GM19328 (cell line): ENCODE data around the gene STXBP6.
"Not testable (repeated sequence)": the region's sequence is repeated elsewhere in the genome, so short reads cannot be mapped to it uniquely, and the experiment has no call there.

Source experiments
- ATAC-seq: cut with Tn5 transposase; IDR thresholded peaks from one replicate; pipeline ENCODE4 v1.9.1; 2021; ENCODE audit warnings: mild to moderate bottlenecking, moderate library complexity; ENCODE audit not compliant: unreplicated experiment

STXBP6 gene

DNA sequence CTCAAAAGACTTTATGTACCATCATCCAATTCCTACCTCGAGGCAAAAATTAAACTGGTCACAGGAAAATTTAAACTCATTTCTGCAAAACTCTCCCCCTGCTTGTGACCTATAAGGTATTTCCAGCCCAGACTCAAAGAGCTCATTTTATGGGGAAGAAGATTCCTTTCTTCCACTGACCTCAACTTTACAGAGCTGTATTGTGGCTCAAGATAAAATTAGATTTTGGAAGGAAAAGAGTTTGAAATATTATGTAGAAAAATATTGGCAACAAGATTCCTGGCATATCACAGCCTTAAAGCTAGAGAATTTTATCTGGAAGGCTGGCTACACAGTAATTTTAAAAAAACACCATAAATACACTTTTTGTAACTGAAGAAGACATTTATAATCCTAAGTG lies 91.7 kb downstream of the STXBP6 start:
- no peak for ATAC-seq

DNA sequence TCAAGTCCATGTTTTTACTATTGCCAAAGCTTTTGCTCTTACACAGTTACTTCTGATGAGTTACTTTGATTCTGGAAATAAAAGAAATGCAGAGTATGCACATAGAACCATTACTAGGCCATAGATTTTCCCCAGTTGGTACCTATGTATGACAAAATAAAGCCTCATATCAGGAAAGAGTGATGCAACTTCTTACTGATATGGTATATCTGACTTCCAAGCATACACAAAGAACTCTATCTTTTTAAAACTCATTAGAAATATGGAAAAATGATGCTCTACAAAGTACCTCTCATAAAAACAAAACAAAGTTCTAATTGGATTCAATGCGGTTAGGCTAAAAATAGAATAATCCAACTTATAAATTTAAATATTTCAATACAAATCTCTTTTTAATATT lies 92.1 kb downstream of the STXBP6 start:
- no peak for ATAC-seq

DNA sequence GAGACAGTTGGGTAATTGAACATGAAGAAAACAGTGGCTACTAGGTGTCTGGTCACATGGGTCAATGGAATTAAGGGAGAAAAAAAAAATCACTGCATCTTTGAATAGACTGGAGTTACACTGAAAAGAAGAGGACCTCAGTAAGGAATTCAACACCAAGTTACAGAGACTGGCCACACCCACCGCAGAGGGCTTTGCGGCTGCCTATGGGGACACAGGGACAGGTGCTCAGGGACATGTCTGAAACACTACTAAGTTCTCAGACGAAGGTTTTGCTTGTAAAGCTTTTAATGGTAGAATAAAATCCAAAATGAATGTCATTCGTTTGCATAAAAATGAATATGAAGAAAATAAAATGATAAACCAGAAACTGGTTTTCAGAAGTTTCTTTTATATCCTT lies 93.8 kb downstream of the STXBP6 start:
- no peak for ATAC-seq

DNA sequence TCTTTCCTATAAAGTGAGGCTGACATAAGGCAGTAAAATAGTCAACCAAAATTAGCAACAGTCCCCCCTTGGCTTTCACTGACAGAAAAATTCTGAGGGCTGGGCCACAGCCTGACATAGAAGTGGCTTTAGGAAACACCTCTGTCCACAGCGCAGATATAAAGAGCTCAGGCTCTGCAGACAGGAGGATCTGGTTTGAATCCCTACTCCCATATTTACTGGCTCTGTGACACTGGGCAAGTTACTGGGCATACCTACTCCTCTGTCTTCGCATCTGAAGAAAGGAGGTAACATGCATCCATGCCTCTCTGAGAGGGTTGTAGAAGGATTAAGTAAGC lies 95.3 kb downstream of the STXBP6 start:
- ATAC-seq: no peak

DNA sequence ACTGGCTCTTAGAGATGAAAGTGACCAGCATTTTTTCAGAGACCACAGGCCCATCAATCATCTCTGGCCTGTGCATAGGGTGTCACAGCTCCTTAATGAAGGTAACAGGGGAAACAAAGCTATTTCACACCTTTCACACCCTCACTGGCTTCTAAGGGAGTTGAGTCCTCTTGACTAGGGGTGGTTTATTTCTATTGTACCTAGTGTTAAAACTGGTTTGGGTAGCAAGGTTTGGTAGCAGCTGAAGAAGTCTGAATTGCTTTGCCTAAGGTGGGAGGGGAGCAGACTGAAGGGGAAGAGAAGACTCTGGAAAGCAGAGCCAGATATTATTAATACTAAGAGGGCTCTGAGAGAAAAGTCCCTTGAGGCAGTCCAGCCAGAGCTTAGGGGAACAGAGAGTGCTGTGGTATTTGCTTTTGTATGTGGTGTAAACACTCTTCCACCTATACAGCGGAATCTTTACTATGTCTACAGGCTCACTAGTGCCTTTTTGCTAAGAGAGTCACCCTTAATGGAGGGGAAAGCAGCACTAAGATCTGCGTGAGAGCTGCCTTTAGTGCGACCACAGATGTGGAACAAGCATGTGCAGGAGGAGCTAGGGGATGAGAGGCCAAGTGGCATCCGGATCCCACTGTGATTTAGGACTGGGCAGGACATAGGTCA lies 95.8 kb downstream of the STXBP6 start:
- no peak for ATAC-seq

DNA sequence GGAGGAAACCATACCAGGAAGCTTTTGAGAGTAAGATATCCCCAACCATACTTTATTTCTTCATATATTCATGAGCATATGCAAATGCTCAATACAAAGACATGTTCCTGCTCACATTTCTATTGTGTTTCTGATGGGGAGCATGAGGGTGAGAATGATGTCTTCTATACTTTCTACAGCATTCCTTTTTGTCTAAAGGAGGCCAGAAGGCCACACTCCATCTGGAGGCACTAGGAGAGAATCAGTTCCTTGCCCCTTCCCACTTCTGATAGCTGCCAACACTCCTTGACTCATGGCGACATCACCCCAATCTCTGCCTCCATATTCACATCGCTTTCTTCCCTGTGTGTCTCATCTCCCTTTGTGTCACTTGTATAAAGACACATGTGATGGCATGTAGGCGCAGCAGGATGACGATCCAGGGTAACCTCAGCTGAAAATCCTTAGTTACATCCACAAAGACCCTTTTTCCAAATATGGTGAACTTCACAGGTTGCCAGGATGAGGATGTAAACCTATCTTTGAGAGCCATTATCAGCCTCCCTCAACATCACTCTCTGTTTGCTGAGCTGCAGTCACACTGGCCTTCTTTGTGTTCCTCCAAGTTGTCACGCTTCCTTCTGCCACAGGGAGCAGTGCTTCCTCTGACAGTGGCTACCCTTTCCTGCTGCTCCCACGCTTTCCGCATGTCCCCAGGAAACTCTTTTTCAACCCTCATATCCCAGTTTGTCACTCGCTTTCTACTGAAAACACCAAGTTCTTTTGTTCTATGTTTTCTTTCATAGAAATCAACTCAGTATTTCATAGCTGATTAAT lies 96.9 kb downstream of the STXBP6 start:
- no peak for ATAC-seq

DNA sequence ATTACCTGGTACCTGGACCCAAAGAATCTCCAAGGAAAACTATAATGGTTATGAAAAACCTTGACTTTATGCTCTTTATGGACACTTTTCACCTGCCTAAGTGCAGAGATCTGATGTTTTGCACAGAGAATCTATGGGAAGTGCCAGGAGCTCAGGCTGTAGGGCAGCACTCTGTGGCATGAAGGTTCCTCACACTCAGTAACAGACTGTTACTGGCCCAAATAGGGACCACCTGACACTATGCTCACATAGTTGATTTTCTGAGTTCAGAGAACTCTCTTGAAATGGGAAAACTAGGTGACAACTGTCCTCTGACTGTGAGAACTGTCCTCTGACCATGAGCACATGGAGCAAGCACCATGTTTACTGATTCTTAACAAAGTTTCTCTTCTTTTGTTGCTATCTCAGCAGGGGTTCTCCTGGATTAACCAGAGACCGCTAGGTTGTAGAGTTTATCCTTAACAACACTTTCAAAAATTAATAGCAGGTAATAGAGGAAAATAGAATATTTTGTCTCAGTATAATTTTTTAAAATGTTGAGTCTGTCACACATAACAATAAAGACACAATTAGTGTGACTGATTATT lies 101.6 kb downstream of the STXBP6 start:
- ATAC-seq: no peak

DNA sequence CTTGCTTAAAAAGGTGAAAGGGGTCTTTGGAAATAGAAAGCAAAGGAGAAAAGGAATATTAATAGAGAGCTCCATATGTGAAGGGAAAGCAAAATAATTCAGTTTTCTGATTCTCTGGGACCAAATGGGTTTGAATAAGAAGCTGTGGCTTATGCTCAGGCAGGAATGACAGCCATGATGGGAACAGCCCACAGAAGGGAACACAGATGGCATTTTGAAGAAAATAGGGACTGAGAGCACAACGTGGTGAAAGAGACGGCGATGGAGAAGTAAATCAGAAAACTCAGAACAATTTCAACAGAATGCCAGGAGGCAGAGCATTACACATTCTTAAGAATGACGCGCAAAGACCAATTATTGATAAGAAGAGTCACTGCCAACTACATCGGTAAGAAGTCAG lies 102.8 kb downstream of the STXBP6 start:
- no peak for ATAC-seq

DNA sequence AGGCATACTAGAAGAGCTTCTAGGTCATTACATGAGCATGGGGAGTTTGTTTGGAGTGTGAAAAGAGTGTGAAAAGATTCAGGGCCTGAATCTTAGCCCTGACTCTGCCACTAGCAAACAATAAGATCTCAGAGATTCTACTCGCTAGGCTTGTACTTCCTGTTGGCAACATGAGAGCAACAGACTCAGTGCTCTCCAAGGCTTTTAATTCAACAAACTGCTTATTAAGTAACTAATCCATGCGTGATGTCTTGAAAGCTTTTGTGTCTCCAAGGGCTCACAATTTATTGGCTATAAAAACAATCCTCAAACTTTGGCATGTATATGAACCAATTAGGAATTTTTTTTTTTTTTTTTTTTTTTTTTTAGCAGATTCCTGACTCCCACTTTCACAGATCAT lies 105.1 kb downstream of the STXBP6 start:
- ATAC-seq: no peak

DNA sequence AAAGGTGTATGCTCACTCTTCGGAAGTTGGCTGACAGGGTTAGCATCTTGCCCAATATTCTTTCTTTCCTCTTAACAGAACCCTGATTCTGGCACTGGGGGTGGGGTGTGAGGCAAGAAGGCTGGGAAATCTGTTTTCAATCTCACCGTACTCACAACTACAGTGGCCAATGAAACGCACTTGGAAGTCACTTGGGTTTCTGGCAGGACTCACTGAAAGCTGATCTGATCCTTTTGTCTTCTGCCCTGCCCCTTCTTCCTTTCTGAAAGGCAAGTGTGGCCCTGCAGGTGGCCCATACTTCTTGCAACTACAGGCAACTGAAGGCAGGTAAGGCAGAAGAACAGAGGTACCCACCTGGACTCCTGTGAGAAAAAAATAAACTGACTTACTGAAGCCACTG lies 106.9 kb downstream of the STXBP6 start:
- ATAC-seq: no peak

DNA sequence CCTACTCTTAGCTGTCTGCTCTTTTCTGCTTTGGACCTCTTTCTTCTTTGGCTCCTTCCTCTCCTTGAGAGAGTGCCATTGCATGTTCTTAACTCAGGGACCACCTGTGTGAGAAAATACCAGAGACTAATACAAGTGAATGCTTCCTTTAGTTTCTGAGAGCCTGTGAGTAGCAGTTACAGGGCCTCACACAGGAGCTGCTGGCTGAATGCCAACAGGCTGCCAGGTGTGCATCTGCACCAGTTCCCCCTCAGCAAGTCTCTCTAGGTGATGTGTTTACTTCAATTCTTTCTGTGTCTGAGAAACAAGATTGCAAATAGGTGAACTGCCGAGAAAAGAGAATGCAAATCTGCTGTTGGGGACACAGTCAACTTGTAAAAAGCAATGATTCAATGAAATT lies 108.2 kb downstream of the STXBP6 start:
- ATAC-seq: no peak

DNA sequence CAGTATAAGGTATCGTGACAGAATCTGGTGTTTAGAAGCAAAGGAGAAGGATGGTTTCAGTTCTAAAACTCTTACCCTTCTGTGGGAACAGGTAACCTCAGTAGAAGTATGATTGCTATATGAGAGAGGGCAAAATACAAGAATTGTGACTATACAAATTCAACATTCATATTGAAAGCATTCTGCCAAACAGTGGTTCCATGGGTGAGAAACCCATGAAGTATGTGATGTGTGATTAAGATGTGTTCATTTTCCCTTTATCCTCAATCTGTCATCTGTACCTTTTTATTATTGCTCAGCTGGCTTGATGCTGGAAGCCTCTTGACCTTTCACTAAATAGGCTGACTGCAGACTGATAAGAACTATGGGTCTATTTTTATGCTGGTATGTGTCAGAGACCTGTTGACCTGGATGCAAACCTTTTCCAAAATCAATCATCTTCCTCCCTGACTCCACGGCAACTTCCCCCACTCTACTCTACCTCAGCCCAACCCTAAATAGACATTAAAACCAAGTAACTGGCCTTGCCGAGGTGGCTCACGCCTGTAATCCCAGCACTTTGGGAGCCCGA lies 109.6 kb downstream of the STXBP6 start:
- no peak for ATAC-seq

DNA sequence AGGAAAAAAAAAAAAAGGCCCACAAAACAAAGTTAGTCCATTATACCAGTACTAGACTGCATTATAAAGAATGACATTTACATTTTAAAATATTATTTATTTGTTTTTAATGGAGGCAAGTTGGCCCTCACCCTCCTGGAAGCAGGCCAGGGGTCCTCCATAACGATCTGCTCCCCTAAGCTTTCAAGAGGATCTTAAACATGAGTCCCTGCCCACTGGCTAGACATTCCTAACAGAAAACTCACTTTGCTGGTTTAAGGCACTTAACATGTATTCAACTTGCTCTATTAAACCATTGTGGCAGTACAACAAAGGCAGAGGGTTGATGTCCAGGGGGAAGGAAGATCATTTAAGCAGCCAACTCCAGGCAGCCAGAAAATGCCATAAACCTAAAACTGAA lies 111.4 kb downstream of the STXBP6 start:
- ATAC-seq: no peak

DNA sequence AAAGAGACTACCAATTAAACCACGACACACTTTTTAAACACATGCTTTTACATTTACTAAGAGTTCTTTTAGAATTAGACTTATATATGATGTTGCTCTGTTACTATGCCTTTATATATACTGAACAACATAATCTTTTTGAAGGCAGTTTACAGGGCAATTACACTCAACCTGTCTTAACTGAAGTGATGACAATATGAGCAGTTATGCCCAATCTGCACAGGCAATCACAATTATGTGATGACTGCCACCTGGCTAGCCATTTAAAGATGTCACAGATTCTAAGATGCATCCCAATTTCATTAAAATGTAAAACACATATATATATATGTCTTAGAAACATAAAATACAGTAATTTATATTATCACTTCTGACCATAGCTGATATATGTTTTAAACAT lies 112.6 kb downstream of the STXBP6 start:
- ATAC-seq: no peak

DNA sequence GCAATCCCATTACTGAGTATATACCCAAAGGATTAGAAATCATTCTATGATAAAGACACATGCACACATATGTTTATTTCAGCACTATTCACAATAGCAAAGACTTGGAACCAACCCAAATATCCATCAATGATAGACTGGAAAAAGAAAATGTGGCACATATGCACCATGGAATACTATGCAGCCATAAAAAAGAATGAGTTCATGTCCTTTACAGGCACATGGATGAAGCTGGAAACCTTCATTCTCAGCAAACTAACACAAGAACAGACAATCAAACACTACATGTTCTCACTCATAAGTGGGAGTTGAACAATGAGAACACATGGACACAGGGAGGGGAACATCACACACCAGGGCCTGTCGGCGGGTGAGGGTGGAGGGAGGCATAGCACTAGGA lies 113.2 kb downstream of the STXBP6 start:
- ATAC-seq: not testable (repeated sequence)

DNA sequence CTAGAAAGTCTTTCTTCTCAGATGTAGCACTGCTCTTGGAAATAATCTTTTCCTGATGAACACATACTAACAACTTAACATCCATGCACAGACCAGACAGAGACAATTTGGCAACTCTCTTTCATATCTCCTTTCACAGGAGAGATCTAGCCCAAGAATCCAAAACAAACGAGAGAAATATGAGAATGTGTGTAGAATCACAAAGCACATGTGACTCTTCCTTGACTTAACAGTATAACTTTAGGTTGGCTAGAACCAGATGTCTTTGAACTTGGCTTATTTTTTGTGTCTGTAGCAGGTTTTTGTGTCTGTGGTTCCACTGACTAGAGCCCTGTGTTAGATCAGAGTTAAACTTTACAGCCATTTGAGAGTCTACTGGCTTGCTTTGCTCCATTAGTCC lies 114.2 kb downstream of the STXBP6 start:
- ATAC-seq: no peak

DNA sequence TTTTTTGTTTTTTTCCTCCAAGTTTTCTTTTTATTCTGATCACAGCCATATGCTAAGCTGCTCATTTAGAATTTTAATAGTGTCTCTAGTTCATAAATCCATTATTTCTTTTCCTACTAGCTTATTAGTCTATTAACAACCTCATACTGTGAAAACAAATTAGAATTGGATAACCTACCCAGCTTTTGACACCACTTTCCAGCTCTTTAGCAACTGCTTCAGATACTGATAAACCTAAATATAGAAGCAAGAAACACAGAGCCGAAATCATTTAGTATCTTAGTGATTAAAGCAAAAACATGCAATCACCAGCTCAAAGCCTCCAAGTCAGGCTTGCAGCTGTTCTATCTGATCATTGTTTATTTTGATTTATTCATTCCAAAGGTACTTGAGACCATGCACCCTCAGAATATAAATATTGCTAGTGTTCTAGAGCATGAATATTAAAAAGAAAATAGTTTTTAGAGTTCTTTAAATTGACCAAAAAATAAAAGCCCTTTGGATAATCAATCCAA lies 121.5 kb downstream of the STXBP6 start:
- ATAC-seq: no peak

DNA sequence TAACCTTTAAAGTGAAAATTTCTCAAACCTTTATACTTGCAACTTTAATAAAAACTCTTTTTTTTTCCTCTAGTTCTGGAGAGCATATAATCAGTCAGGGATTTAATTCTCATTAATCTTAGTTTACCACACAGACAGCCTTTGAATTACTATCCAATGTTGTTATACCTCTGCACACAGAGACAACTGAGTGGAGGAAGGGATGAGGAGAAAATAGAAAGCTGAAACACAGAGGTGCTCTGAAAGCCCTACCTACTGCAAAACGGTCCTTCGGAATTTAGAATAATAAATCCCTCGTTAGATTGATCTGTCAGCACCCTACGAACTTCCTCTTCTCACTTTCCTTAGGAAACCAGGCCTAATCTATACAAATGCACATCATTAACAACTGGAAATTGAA lies 122.1 kb downstream of the STXBP6 start:
- no peak for ATAC-seq

DNA sequence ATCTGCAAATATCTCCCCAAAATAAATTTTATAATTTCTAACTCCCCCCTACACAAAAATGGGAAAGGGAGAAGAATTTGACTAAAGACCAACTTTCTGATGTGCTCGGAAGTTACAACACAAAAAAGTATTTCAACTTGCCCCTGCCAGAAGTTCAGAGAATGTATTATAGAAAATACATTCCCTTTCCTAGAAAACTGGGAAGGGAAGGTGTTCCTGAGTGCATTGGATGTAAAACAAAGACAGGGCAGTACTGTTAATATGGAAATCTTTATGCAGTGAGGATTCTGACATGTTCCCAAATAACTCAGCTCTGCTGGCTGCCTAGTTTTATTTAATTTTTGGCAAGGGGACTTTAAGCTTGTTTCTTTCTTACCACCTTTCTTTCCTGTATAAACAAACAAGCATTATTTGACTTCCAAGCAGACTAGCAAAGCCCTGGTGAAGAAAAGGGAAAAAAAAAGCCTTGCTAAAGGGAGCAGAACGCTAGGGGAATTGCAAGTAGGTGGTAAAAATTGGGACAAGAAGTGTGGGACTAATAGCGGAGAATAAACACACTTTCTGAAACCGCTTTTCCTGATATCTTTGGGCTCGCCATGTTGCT lies 124.1 kb downstream of the STXBP6 start:
- no peak for ATAC-seq

DNA sequence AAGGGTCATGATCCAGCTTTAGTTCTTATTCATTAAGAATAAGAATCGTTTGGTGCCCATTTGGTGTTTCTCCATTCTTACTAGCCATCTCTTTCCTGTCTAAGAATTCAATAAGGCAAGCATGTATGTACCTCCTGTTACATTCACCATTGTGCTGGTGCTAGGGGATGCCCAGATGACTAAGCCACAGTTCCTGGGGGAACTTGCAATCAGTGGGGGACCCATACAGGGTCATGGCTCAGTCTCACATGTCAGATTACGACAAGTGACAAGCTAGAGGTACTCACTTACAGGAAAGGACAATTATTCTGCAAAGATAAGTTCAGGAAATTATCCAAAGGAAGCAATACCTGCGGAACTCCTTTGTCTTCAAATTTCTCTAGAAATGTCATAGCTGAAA lies 125.4 kb downstream of the STXBP6 start:
- no peak for ATAC-seq

DNA sequence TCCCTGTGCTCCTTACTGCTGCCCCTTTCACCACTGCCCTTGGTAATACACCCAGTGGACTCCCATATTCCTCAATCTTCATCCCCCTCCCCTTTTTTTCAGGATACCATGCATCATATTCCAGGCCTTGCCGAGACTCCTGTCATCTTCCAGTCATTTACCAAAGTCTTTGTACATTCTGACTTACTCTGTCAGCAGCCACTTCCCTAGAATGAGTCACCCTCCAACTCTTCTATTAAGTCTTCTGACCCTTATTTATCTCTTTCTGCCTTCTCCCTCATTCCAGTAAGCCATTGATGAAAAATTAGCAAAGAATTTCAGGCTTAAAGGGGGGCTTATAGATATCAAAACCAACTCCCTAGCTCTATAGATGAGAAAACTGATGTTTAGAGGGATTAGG lies 128.0 kb downstream of the STXBP6 start:
- ATAC-seq: no peak
